ENCODE measurements around the gene CYCS. TPM values are rescaled to one million over a fixed set of nuclear protein-coding genes. Genes with fewer than 3 reads are reported as not detected.
A peak's percentile ranks its signal among the peaks of the same experiment; 100 is the strongest.

Gene CYCS
- polyA plus RNA-seq, 6 donors from 2014 or later, result 126 to 139 (median 131) TPM

DNA sequence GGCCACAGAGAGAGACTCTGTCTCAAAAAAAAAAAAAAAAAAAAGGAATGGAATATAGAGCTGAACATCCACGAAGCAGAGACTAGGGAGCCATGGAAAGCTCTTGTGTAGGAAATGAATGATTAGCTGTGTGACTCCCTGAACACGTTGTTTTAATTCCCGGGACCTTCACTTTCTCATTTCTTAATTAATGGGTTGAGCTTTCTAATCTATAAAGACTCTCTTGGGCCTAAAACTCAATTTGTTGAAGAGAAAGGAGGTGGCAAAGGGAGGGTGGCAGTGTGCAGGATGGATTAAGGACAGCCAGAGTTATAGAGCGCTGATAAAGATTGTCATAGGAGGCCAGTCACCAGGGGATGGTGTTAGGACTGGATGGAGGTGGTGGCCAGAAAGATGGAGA, 48.0 kb downstream of the CYCS start:
- Mint-ChIP-seq H3K4me1 (no peaks in the 10 kb centered on the region), H3K36me3 (no peaks in the 10 kb centered on the region), H3K27me3 (peaks cover 16 to 18% (median 16%) of the 10 kb centered on the region in 3 donors), H3K4me3 (no peak overlapping the region), H3K9me3 (no peaks in the 10 kb centered on the region), H3K27ac (peak overlapping the region in 1 of 6 donors; percentile 39)
- ATAC-seq (ENCODE audit: low read depth in 2 of 2) (no peak), DNase-seq (no peak)

DNA sequence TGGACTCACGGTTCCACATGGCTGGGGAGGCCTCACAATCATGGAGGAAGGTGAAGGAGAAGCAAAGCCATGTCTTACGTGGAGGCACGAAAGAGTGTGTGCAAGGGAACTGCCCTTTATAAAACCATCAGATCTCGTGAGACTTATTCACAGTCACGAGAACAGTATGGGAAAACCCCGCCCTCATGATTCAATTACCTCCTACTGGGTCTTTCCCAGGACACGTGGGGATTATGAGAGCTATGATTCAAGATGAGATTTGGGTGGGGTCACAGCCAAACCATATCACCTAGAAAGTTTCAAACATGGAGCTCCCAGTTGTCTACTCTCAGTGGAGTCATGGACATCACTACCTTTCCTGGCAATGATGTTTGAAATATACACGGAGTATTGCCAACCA, 49.6 kb downstream of the CYCS start:
- no peak overlapping the region for H3K4me3 Mint-ChIP-seq
- no peak overlapping the region for H3K27ac Mint-ChIP-seq
- H3K4me1 Mint-ChIP-seq, result no peaks in the 10 kb centered on the region
- no peaks in the 10 kb centered on the region for H3K9me3 Mint-ChIP-seq
- ATAC-seq (ENCODE audit: low read depth in 2 of 2) (no peak), DNase-seq (no peak)
- H3K27me3 Mint-ChIP-seq, result peaks cover 13 to 16% (median 14%) of the 10 kb centered on the region in 3 donors
- no peaks in the 10 kb centered on the region for H3K36me3 Mint-ChIP-seq

DNA sequence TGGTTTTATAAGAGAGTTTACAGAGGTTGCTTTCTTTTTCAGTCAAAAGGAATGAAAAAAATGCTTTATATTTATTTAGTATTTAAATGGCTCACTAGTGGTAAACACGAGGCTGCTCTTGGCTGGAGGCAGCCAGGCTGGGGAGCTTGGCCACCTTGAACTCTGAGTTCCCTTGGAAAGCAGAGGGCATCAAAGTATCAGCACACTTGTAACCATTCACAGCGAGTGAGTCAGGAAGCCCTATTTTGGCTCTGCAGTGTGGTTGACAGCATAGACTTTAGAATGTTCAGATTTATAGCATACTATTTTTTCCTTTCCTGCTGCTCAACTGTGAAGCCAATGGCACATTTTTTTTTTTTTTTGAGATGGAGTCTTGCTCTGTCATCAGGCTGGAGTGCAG, 51.6 kb downstream of the CYCS start:
- H3K4me3 Mint-ChIP-seq, result no peak overlapping the region
- H3K9me3 Mint-ChIP-seq, result no peaks in the 10 kb centered on the region
- ATAC-seq (ENCODE audit: low read depth in 2 of 2), result no peak
- peaks cover 0 to 7% (median 5%) of the 10 kb centered on the region in 3 donors for H3K4me1 Mint-ChIP-seq
- H3K27me3 Mint-ChIP-seq, result peaks cover 13 to 16% (median 14%) of the 10 kb centered on the region in 3 donors
- H3K27ac Mint-ChIP-seq, result no peak overlapping the region
- DNase-seq, result no peak
- H3K36me3 Mint-ChIP-seq, result no peaks in the 10 kb centered on the region

Other genes with a start within 250 kb of the CYCS start
- gene OSBPL3, start 145.1 kb downstream of the CYCS start, polyA plus RNA-seq (ENCODE audit: low read depth in 6 of 6), result 1 to 10 TPM; 2.3 to 8.2 (median 6.5) TPM
- not detected for gene NPVF, start 103.2 kb upstream of the CYCS start, polyA plus RNA-seq (ENCODE audit: low read depth in 6 of 6)

All from naive B cell (primary cell).